ENCODE measurements around the gene CCHCR1.

Gene CCHCR1

DNA sequence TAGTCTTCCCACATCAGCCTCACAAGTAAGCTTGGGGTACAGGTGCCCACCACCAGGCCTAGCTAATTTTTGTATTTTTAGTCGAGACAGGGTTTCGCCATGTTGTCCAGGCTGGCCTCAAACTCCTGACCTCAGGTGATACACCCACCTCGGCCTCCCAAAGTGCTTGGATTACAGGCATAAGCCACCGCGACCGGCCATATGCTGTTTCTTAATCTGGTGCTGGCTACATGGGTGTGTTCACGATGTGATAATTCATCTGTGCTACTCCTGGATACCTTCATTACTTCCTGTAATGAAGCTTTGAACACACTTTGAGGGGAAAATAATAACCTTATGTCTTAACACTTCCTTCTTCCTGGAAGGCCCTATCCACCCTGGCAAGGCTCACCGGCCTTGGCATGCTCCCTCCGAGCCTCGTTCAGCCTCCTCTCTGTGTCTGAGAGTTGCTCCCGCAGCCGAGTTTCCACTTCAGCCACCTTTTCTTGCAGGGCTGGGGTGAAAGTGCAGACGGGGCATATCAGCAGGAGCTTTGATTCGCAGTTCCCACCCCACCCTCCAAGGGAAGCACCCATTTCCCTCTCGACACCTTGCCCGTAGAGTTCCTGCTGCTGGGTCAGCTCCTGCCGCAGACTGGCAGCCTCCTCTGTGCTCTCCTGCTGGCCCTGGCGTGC, 13.2 kb downstream of the CCHCR1 start:
- Mint-ChIP-seq H3K27me3 (no peaks in the 10 kb centered on the region), H3K36me3 (ENCODE audit: insufficient read depth) (peaks cover 2% of the 10 kb centered on the region), H3K4me3 (no peak overlapping the region), H3K9me3 (no peaks in the 10 kb centered on the region), H3K27ac (no peak overlapping the region), H3K4me1 (ENCODE audit: low read depth in 2 of 2) (no peaks in the 10 kb centered on the region)
- no peak for ATAC-seq (replicated peaks)
- no peak for DNase-seq

DNA sequence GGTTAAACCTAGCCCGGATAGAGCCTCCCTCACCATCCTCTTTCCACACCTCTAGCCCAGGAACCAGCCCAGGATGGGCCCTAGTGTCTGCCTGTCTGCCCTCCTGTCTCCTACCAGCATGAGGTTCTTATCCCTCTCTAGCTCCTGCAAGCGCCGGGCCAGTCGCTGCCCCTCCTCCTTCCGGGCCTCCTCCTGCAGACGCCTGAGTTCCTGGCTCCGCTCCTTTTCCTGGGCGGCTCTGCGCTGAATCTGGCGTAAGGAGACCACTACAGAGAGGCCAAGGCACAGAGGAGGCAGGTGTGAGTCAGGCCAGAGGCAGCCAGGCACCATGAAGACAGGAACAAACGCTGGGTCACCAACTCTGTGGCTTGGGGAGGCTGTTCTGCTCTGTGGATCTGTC, 14.5 kb downstream of the CCHCR1 start:
- Mint-ChIP-seq H3K9me3 (no peaks in the 10 kb centered on the region), H3K27me3 (no peaks in the 10 kb centered on the region), H3K4me3 (no peak overlapping the region), H3K4me1 (ENCODE audit: low read depth in 2 of 2) (no peaks in the 10 kb centered on the region), H3K36me3 (ENCODE audit: insufficient read depth) (peaks cover 2% of the 10 kb centered on the region), H3K27ac (peak overlapping the region; percentile 32 to 54)
- no peak for DNase-seq
- no peak for ATAC-seq (replicated peaks)

DNA sequence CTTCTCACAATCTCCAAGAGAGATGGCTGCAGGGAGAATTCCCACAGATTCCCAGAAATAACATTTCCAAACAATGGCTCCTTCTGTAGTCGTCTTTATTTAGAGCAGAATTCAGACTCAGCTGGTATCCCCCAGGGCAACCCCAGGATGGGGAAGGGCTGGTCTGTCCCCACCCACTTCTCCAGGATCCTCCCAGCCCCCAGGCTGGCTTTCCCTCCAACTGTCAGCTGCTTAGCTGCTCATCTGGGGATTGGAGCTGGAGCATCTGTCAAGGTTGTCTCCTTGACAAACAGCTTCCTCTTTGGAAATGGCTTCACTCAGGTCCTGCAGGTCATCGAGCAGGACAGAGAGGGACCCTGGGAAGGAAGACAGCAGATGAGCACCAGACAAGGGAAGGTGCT, 15.2 kb downstream of the CCHCR1 start:
- no peak overlapping the region for H3K4me3 Mint-ChIP-seq
- H3K36me3 Mint-ChIP-seq (ENCODE audit: insufficient read depth), result peaks cover 2% of the 10 kb centered on the region
- peaks cover 4 to 6% of the 10 kb centered on the region in 2 donors for H3K4me1 Mint-ChIP-seq (ENCODE audit: low read depth in 2 of 2)
- H3K27me3 Mint-ChIP-seq, result peaks cover 0 to 6% of the 10 kb centered on the region in 2 donors
- no peaks in the 10 kb centered on the region for H3K9me3 Mint-ChIP-seq
- H3K27ac Mint-ChIP-seq, result no peak overlapping the region
- DNase-seq (no peak), ATAC-seq (replicated peaks) (no peak)

DNA sequence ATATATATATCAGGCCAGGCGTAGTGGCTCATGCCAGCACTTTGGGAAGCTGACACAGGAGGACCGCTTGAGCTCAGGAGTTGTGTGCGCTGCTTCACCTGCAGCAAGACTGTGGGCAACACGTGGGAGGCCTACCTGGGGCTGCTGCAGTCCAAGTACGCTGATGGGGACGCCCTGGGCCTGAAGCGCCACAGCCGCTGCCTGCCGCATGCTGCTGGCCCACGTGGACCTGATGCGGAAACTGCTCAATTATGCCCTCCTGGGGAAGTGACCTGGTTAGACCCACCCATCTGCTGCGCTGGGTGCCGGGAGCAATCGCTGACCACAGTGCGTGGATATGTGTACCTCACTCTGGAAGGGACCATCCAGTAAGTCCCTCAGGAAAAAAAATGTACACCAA, 17.0 kb downstream of the CCHCR1 start:
- H3K27me3 Mint-ChIP-seq, result peaks cover 0 to 9% of the 10 kb centered on the region in 2 donors
- H3K9me3 Mint-ChIP-seq, result no peaks in the 10 kb centered on the region
- H3K4me1 Mint-ChIP-seq (ENCODE audit: low read depth in 2 of 2), result peaks cover 4 to 7% of the 10 kb centered on the region in 2 donors
- H3K4me3 Mint-ChIP-seq, result no peak overlapping the region
- H3K36me3 Mint-ChIP-seq (ENCODE audit: insufficient read depth), result peaks cover 2% of the 10 kb centered on the region
- DNase-seq (no peak), ATAC-seq (replicated peaks) (no peak)
- H3K27ac Mint-ChIP-seq, result no peak overlapping the region

DNA sequence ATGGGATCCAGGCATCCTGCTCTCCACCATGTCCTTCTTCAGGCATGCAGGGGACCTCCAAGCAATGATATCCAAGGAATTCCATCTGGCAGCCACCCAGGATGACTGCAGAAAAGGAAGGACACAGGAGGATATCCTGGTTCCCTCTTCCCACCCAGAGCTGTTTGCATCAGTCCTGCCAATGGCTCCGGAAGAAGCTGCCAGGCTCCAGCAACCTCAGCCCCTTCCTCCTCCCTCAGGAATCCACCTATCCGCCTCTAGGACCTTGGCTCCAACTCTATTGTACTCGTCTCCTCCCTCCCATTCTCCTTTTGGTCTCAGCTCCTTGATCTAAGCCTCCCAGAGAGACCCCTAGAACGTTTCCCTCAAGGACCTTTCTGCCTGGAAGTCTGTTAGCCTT, 18.0 kb downstream of the CCHCR1 start:
- peaks cover 4 to 7% of the 10 kb centered on the region in 2 donors for H3K4me1 Mint-ChIP-seq (ENCODE audit: low read depth in 2 of 2)
- no peak overlapping the region for H3K27ac Mint-ChIP-seq
- no peak overlapping the region for H3K4me3 Mint-ChIP-seq
- DNase-seq, result no peak
- no peaks in the 10 kb centered on the region for H3K9me3 Mint-ChIP-seq
- no peaks in the 10 kb centered on the region for H3K36me3 Mint-ChIP-seq (ENCODE audit: insufficient read depth)
- H3K27me3 Mint-ChIP-seq, result peaks cover 0 to 9% of the 10 kb centered on the region in 2 donors
- no peak for ATAC-seq (replicated peaks)

DNA sequence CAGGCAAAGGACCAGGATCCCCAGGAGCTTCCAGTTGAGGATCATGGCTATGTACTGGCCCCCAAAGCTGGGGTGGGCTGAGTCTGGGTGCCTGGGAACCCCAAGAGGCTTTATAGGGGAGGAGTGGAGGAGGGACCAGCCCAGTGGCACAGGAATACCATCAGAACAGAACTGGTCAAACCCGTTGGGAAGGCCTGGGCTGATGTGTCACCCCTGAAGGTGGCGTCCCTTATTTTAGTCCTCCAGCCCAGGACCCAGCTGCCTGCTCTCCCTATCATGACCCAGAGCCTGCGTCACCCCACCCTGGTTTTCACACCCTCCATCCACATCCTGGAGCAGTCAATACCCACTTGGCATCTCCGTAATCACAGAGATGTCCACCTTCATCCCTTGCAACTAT, 18.6 kb downstream of the CCHCR1 start, which contains the start of gene PSORS1C2:
TSS of gene PSORS1C2 (minus strand) at position 85 of the 400 bp plus-strand sequence. CDS start at position 45, 40 bp downstream.
- H3K27ac Mint-ChIP-seq, result no peak within 1 kb of the TSS
- H3K27me3 Mint-ChIP-seq, result peaks cover 0 to 9% of the 10 kb centered on the region in 2 donors
- H3K4me3 Mint-ChIP-seq, result peak within 1 kb of the TSS; percentile 56 to 76
- ATAC-seq (replicated peaks) (no peak), DNase-seq (no peak)
- H3K9me3 Mint-ChIP-seq, result no peaks in the 10 kb centered on the region
- H3K4me1 Mint-ChIP-seq (ENCODE audit: low read depth in 2 of 2), result peaks cover 4 to 7% of the 10 kb centered on the region in 2 donors
- H3K36me3 Mint-ChIP-seq (ENCODE audit: insufficient read depth), result no peaks in the 10 kb centered on the region

GRCh38 chr6:31135710-31136109, 21.9 kb downstream of the CCHCR1 start:
- no peaks in the 10 kb centered on the region for H3K9me3 Mint-ChIP-seq
- no peak for DNase-seq
- H3K4me3 Mint-ChIP-seq, result no peak overlapping the region
- no peak overlapping the region for H3K27ac Mint-ChIP-seq
- peaks cover 4 to 7% of the 10 kb centered on the region in 2 donors for H3K4me1 Mint-ChIP-seq (ENCODE audit: low read depth in 2 of 2)
- no peaks in the 10 kb centered on the region for H3K36me3 Mint-ChIP-seq (ENCODE audit: insufficient read depth)
- peaks cover 0 to 9% of the 10 kb centered on the region in 2 donors for H3K27me3 Mint-ChIP-seq
- no peak for ATAC-seq (replicated peaks)

DNA sequence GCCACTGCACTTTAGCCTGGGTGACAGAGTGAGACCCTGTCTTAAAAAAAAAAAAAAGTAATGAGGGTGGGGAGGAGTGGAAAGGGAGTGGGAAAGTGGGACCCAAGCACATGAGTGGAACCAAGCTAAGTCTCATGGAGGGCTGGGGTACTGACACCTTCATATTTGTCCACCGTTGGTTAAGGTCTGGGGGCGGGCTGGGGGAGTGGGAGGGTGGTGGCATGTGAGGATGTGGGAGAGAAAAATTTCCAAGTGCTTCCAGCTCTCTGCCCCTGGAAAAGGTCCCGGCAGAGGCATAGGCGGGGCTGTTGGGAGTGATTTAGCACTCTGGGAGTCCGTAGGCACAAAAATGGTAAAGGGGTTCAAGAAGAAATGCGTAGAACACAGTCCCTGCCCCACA, 24.8 kb downstream of the CCHCR1 start:
- no peak for DNase-seq
- Mint-ChIP-seq H3K36me3 (ENCODE audit: insufficient read depth) (no peaks in the 10 kb centered on the region), H3K4me3 (no peak overlapping the region), H3K27ac (no peak overlapping the region), H3K9me3 (no peaks in the 10 kb centered on the region), H3K27me3 (peaks cover 5 to 27% of the 10 kb centered on the region in 2 donors), H3K4me1 (ENCODE audit: low read depth in 2 of 2) (peaks cover 9 to 11% of the 10 kb centered on the region in 2 donors)
- ATAC-seq (replicated peaks), result no peak

DNA sequence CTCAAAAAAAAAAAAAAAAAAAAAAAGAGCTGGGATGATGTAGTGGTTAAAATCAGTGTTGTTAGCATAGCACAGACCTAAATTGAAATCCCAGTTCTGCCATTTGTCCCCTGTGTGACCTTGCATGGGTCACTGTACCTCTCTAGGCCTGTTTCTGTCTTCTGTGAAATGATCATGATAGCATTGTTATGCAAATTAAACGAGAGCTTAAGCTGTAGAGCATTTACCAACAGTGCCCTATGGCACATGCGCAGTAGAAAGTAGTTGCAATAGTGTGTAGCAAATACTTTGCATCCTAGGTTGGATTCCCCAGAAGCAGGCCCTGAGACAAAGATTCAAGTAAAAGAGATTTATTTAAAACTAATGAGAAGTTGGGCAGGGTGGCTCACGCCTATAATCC, 26.0 kb downstream of the CCHCR1 start:
- H3K27me3 Mint-ChIP-seq, result peaks cover 11 to 22% of the 10 kb centered on the region in 2 donors
- ATAC-seq (replicated peaks) (no peak), DNase-seq (no peak)
- H3K36me3 Mint-ChIP-seq (ENCODE audit: insufficient read depth), result no peaks in the 10 kb centered on the region
- H3K4me3 Mint-ChIP-seq, result no peak overlapping the region
- no peak overlapping the region for H3K27ac Mint-ChIP-seq
- no peaks in the 10 kb centered on the region for H3K9me3 Mint-ChIP-seq
- H3K4me1 Mint-ChIP-seq (ENCODE audit: low read depth in 2 of 2), result peaks cover 5 to 6% of the 10 kb centered on the region in 2 donors

GRCh38 chr6:31130751-31131150, 26.9 kb downstream of the CCHCR1 start:
- Mint-ChIP-seq H3K36me3 (ENCODE audit: insufficient read depth) (no peaks in the 10 kb centered on the region), H3K4me1 (ENCODE audit: low read depth in 2 of 2) (peaks cover 5 to 6% of the 10 kb centered on the region in 2 donors), H3K4me3 (no peak overlapping the region), H3K27ac (no peak overlapping the region), H3K9me3 (no peaks in the 10 kb centered on the region), H3K27me3 (peaks cover 12 to 24% of the 10 kb centered on the region in 2 donors)
- no peak for ATAC-seq (replicated peaks)
- no peak for DNase-seq

- DNase-seq (no peak), ATAC-seq (replicated peaks) (no peak)
- Mint-ChIP-seq H3K9me3 (no peaks in the 10 kb centered on the region), H3K4me3 (no peak overlapping the region), H3K4me1 (ENCODE audit: low read depth in 2 of 2) (peaks cover 5 to 10% of the 10 kb centered on the region in 2 donors), H3K27me3 (peaks cover 12 to 31% of the 10 kb centered on the region in 2 donors), H3K27ac (no peak overlapping the region), H3K36me3 (ENCODE audit: insufficient read depth) (no peaks in the 10 kb centered on the region)
Observed at GRCh38 chr6:31129130-31129529, 28.5 kb downstream of the CCHCR1 start.

- Mint-ChIP-seq H3K27me3 (peaks cover 12 to 36% of the 10 kb centered on the region in 2 donors), H3K4me1 (ENCODE audit: low read depth in 2 of 2) (peaks cover 5 to 10% of the 10 kb centered on the region in 2 donors), H3K36me3 (ENCODE audit: insufficient read depth) (peaks cover 3% of the 10 kb centered on the region), H3K4me3 (no peak overlapping the region), H3K27ac (no peak overlapping the region), H3K9me3 (no peaks in the 10 kb centered on the region)
- DNase-seq (peak; percentile 69 to 78 (median 70)), ATAC-seq (replicated peaks) (peak; percentile 75)
Observed at GRCh38 chr6:31128093-31128676, 29.4 kb downstream of the CCHCR1 start.

GRCh38 chr6:31126396-31127175, 31.0 kb downstream of the CCHCR1 start:
- Mint-ChIP-seq H3K4me1 (ENCODE audit: low read depth in 2 of 2) (peaks cover 5 to 10% of the 10 kb centered on the region in 2 donors), H3K27me3 (peaks cover 17 to 52% of the 10 kb centered on the region in 2 donors), H3K27ac (no peak overlapping the region), H3K4me3 (no peak overlapping the region), H3K36me3 (ENCODE audit: insufficient read depth) (peaks cover 3% of the 10 kb centered on the region), H3K9me3 (no peaks in the 10 kb centered on the region)
- DNase-seq, result no peak
- ATAC-seq (replicated peaks), result no peak
